GM18951 (cell line): ENCODE results near the gene NHERF2.

Source experiments
- POLR2A ChIP-seq: IDR thresholded peaks from 4 replicates; pipeline ENCODE4 v1.6.1; 2011; ENCODE audit warnings: mild to moderate bottlenecking; ENCODE audit not compliant: insufficient read length, insufficient read depth; ENCODE audit errors: extremely low read depth
- in situ Hi-C: fragments of 300-500 bp; cut with MboI; formaldehyde crosslinking; loops from one replicate; pipeline ENCODE4 v1.12.0; 2022; ENCODE audit warnings: low sequenced_read_pairs, mixed read lengths, inconsistent platforms; ENCODE audit not compliant: unreplicated experiment

The NHERF2 gene

GRCh38 chr16:2019921-2020831, 6.5 kb upstream of the NHERF2 start:
- no peak for TF ChIP-seq POLR2A
- in situ Hi-C loops: loop anchor here (5.0 kb wide), 1 partner anchor 122 kb away; no protein-coding TSS in a partner anchor

DNA sequence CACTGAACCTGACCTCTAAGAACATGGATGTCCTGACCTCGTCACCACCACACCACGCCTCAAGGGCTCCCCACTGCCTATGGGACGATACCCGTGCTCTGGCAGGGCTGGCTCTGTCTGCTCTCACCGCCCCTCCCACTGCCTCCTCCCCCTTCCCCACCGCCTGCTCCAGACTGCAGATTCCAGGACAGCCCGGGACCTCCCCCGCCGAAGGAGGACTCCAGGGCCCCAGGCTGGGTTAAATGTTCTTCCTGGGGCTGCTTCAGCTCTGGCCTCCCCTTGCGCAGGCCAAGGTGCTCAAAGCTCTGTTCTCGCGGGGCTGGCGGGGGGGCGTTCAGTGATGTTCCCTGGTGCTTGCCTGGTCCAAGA, 4.0 kb upstream of the NHERF2 start:
- TF ChIP-seq POLR2A: no peak
- in situ Hi-C loops: loop anchor here (5.0 kb wide), 1 partner anchor 120 kb away; no protein-coding TSS in a partner anchor

DNA sequence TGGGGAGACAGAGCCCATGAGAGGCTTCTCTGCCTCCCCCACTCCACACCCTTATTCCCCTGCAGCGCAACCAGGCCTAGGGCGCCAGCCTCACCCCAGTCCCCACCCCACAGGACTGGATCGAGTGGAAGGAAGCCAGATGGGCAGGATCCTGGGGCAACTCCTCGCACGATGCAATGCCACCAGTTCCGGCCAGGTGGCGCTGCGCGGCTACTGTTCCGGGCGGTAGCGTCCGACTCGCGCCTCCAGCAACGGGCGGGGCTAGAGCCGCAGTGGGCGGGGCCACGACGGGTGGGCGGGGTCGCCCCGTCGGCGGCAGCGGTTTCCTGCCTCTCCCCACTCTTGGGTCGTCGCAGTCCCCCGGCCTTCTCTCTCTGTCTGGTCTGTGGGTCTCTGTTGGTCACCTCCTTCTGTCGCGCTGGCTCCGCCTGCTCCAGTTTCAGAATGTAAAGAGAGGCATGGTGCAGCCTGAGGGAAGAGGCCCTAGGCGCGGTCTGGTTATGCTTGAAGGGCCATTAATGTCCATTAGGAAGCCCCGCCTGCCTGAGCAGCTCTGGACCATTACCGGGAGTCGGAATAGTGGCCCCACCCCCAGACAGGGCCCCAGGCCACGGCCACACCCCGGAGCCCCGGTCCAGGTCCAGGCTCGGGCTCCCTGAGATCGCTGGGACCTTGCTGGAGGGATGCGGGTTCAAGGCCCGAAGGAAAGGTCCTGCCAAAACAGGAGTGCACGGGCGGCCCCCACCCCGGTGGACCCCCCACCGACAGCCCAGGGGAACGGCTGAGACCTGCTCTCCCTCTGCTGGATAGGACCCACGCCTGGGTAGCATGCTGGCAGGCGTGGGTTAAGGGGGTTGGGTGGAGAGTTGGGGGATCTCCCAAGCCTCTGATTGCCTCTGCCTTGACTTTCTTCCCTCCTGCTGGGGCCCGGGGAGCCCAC, 3.3 kb upstream of the NHERF2 start:
- TF ChIP-seq POLR2A: peak; percentile 38
- in situ Hi-C loops: loop anchor here (5.0 kb wide), 1 partner anchor 119 kb away; no protein-coding TSS in a partner anchor

- in situ Hi-C loops: loop anchor here (5.0 kb wide), 1 partner anchor 118 kb away; no protein-coding TSS in a partner anchor
- no peak for TF ChIP-seq POLR2A
These were observed 2.7 kb upstream of the NHERF2 start for GRCh38 chr16:2024032-2024420.

- no peak for TF ChIP-seq POLR2A
- in situ Hi-C loops: no loop called here
These were observed 1.5 kb upstream of the NHERF2 start for GRCh38 chr16:2025251-2025650.

DNA sequence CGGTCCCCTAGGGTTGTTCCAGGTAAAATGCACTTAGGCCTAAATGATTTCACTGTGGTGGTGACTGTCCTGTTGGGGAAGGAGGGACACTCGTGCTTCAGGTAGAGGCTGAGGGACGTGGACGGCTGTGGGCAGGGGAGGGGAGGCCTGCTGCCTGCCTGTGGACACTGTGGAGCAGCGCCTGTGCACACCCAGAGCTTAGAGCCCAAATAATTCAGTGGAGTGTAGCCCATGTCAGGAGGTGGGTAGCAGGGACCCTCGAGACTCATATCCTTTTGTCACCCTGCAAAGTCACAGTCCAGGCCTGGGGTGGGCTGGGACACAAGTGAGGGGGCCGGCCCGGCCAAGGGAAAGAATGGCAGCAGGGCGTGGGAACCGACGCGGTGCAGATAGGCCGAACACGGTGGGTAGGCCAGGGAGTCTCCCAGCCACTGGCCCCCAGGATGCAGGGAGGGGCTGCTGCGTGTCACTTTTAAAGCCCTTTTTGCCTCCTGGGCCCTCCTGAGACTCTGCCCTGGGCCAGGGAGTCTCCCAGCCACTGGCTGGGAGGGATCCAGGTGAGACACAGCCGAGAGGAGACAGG, 733 bp upstream of the NHERF2 start:
- in situ Hi-C loops: no loop called here
- no peak for TF ChIP-seq POLR2A

- in situ Hi-C loops: no loop called here
- no peak for TF ChIP-seq POLR2A
These were observed 615 bp downstream of the NHERF2 start for GRCh38 chr16:2027024-2028010.

- TF ChIP-seq POLR2A: no peak
- in situ Hi-C loops: no loop called here
These were observed 1.4 kb downstream of the NHERF2 start for GRCh38 chr16:2028146-2028545.

GRCh38 chr16:2028620-2029220, 2.0 kb downstream of the NHERF2 start:
- TF ChIP-seq POLR2A: no peak
- in situ Hi-C loops: no loop called here

DNA sequence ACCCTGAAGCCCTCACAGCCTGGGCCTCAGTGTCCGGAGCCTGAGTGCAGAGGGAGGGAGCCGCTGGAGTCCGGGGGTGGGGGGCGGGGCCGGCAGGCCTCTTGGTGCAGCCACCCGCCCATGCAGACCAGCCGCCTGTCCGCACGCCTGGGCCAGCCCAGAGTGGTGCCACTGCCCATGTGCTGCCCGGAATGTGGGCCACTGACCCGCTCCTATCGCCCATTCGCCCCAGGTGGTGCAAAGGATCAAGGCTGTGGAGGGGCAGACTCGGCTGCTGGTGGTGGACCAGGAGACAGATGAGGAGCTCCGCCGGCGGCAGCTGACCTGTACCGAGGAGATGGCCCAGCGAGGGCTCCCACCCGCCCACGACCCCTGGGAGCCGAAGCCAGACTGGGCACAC, 2.6 kb downstream of the NHERF2 start:
- in situ Hi-C loops: no loop called here
- no peak for TF ChIP-seq POLR2A

DNA sequence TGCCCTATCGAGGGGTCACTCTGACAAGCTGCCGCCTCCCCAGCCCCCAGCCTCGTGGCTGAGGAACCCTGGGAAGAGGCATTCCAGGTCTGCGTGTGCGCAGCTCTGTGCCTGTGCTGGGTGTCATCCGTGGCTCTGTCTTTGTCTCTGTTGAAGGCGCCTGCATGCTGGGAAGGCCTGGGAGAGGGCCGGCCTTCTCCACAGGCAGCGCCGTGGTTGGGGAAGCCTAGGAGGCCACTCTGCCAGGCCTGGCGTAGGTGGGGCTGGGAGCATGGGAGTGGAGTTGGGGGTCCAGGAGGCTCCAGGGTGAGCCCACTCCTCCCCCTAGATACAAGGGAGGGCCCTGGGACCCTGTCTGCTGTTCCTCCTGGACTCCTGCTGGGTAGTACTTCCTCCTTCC, 3.3 kb downstream of the NHERF2 start:
- no peak for TF ChIP-seq POLR2A
- in situ Hi-C loops: no loop called here
